Measurements from ENCODE around the gene GRIK2.

Gene GRIK2

GRCh38 chr6:101931766-101932165 lies 538.3 kb downstream of the GRIK2 start:
- FAIRE-seq, result no peak
- TF ChIP-seq CTCF (IDR thresholded peaks at IDR 0.05; ENCODE audit: insufficient read depth, missing control alignments), result no peak

GRCh38 chr6:101932704-101933103 lies 539.2 kb downstream of the GRIK2 start:
- FAIRE-seq (no peak), DNase-seq (ENCODE audit: insufficient read length, low spot score) (no peak)
- TF ChIP-seq CTCF (IDR thresholded peaks at IDR 0.05; ENCODE audit: insufficient read depth, missing control alignments), result no peak

More at GRCh38 chr6:101931766-101932165, 538.3 kb downstream of the GRIK2 start:
- DNase-seq (ENCODE audit: insufficient read length, low spot score), result no peak

- FAIRE-seq (no peak), DNase-seq (ENCODE audit: insufficient read length, low spot score) (no peak)
- no peak for TF ChIP-seq CTCF (IDR thresholded peaks at IDR 0.05; ENCODE audit: insufficient read depth, missing control alignments)
Observed at GRCh38 chr6:101935732-101936131, 542.2 kb downstream of the GRIK2 start.

GRCh38 chr6:101936516-101936915 lies 543.0 kb downstream of the GRIK2 start:
- no peak for FAIRE-seq
- DNase-seq (ENCODE audit: insufficient read length, low spot score), result no peak

DNA sequence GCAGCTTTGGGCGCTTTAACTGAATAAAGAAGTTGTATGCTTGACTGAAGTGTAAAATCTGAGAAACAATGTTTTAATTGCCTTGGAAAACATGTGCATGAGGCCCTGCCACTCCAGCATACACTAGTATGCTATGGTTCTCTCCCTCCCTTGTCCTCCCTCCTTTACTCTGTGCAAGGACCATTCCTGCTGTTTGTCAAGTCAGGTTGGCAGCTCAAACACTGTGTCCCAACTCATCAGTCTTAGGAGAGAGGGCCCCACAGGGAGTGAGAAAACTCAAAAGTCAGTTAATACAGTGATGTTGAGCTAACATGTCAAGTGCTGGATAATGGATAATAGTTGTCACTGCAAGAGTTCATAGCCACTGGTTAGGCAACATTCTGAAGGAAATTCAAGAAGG lies 543.6 kb downstream of the GRIK2 start:
- FAIRE-seq, result no peak
- DNase-seq (ENCODE audit: insufficient read length, low spot score), result no peak
- no peak for TF ChIP-seq CTCF (IDR thresholded peaks at IDR 0.05; ENCODE audit: insufficient read depth, missing control alignments)

More at GRCh38 chr6:101936516-101936915, 543.0 kb downstream of the GRIK2 start:
- TF ChIP-seq CTCF (IDR thresholded peaks at IDR 0.05; ENCODE audit: insufficient read depth, missing control alignments), result no peak

DNA sequence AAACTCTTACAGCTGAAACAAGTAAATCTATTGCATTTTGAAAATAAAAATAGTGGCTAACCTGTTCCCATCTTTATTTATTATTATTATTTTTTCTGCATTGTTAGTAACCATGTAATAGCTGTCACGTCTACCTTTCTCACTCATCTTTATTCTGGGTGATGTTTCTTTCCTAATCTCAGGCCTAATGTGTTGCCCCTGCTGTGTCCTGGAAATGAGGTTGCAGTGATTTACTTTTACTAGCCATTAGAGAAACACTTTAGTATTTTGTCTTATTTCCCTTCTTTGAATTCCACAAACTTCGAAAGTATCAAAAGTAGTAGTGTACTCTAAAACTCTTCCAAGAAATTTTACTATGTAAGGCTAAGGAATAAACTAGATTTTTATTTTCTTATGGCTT lies 546.9 kb downstream of the GRIK2 start:
- no peak for TF ChIP-seq CTCF (IDR thresholded peaks at IDR 0.05; ENCODE audit: insufficient read depth, missing control alignments)
- no peak for DNase-seq (ENCODE audit: insufficient read length, low spot score)
- no peak for FAIRE-seq

GRCh38 chr6:101956961-101957360 lies 563.5 kb downstream of the GRIK2 start:
- FAIRE-seq (no peak), DNase-seq (ENCODE audit: insufficient read length, low spot score) (no peak)
- TF ChIP-seq CTCF (IDR thresholded peaks at IDR 0.05; ENCODE audit: insufficient read depth, missing control alignments), result no peak

All from D721Med (cell line).